Astrocyte of the hippocampus (primary cell): ENCODE measurements around the gene CYTIP.

Experiments used
- DNase-seq: peaks from one replicate; pipeline ENCODE4 v3.0.0; 2011; ENCODE audit warnings: low read depth, low spot score

Gene CYTIP

GRCh38 chr2:157463002-157463401 lies 19.1 kb upstream of the CYTIP start:
- DNase-seq: no peak

- DNase-seq: no peak
These were observed 17.0 kb upstream of the CYTIP start for GRCh38 chr2:157460897-157461296.

GRCh38 chr2:157460384-157460837 lies 16.5 kb upstream of the CYTIP start:
- DNase-seq: peak; percentile 52

GRCh38 chr2:157459486-157459885 lies 15.6 kb upstream of the CYTIP start:
- peak; percentile 25 for DNase-seq

GRCh38 chr2:157447741-157448140 lies 3.9 kb upstream of the CYTIP start:
- DNase-seq: no peak

GRCh38 chr2:157447031-157447430 lies 3.1 kb upstream of the CYTIP start:
- no peak for DNase-seq

GRCh38 chr2:157444641-157445040 lies 752 bp upstream of the CYTIP start:
- no peak for DNase-seq

- no peak for DNase-seq
These were observed 799 bp downstream of the CYTIP start for GRCh38 chr2:157443090-157443489.

GRCh38 chr2:157442636-157443035 lies 1.3 kb downstream of the CYTIP start:
- no peak for DNase-seq

GRCh38 chr2:157442191-157442590 lies 1.7 kb downstream of the CYTIP start:
- DNase-seq: no peak

- DNase-seq: no peak
These were observed 2.8 kb downstream of the CYTIP start for GRCh38 chr2:157441072-157441454.

GRCh38 chr2:157440404-157441071 lies 3.4 kb downstream of the CYTIP start:
- no peak for DNase-seq

- no peak for DNase-seq
These were observed 4.1 kb downstream of the CYTIP start for GRCh38 chr2:157439824-157440186.

GRCh38 chr2:157438863-157439823 lies 4.7 kb downstream of the CYTIP start:
- no peak for DNase-seq

GRCh38 chr2:157433394-157433793 lies 10.5 kb downstream of the CYTIP start:
- DNase-seq: peak; percentile 12

- no peak for DNase-seq
These were observed 11.3 kb downstream of the CYTIP start for GRCh38 chr2:157432475-157433106.

GRCh38 chr2:157431176-157431575 lies 12.7 kb downstream of the CYTIP start:
- DNase-seq: no peak

GRCh38 chr2:157428500-157429175 lies 15.3 kb downstream of the CYTIP start:
- no peak for DNase-seq

- no peak for DNase-seq
These were observed 16.0 kb downstream of the CYTIP start for GRCh38 chr2:157427922-157428303.

GRCh38 chr2:157427003-157427921 lies 16.6 kb downstream of the CYTIP start:
- no peak for DNase-seq
